ENCODE results near the gene SNTG2.
"Not testable (repeated sequence)": the region's sequence is repeated elsewhere in the genome, so short reads cannot be mapped to it uniquely, and the experiment has no call there.

SNTG2 gene

GRCh38 chr2:950080-950966 lies at the start of gene SNTG2:
TSS of gene SNTG2 (plus strand) at chr2:950849. CDS start at chr2:950997, 148 bp downstream.
- DNase-seq, result peak; percentile 36

- no peak for DNase-seq
Observed at GRCh38 chr2:902584-902983, 48.1 kb upstream of the SNTG2 start.

- no peak for DNase-seq
Observed at GRCh38 chr2:903223-903900, 47.3 kb upstream of the SNTG2 start.

- no peak for DNase-seq
Observed at GRCh38 chr2:904246-905024, 46.2 kb upstream of the SNTG2 start.

- no peak for DNase-seq
Observed at GRCh38 chr2:905091-905832, 45.4 kb upstream of the SNTG2 start.

- no peak for DNase-seq
Observed at GRCh38 chr2:905833-906140, 44.9 kb upstream of the SNTG2 start.

- DNase-seq, result no peak
Observed at GRCh38 chr2:907706-908105, 42.9 kb upstream of the SNTG2 start.

- DNase-seq, result no peak
Observed at GRCh38 chr2:908568-908967, 42.1 kb upstream of the SNTG2 start.

GRCh38 chr2:909764-910379 lies 40.8 kb upstream of the SNTG2 start:
- not testable (repeated sequence) for DNase-seq

- DNase-seq, result no peak
Observed at GRCh38 chr2:910698-911097, 40.0 kb upstream of the SNTG2 start.

GRCh38 chr2:915979-916378 lies 34.7 kb upstream of the SNTG2 start:
- DNase-seq, result no peak

GRCh38 chr2:916935-917334 lies 33.7 kb upstream of the SNTG2 start:
- no peak for DNase-seq

- no peak for DNase-seq
Observed at GRCh38 chr2:919672-920071, 31.0 kb upstream of the SNTG2 start.

- DNase-seq, result no peak
Observed at GRCh38 chr2:920573-920972, 30.1 kb upstream of the SNTG2 start.

- no peak for DNase-seq
Observed at GRCh38 chr2:920999-921398, 29.6 kb upstream of the SNTG2 start.

- no peak for DNase-seq
Observed at GRCh38 chr2:922185-922584, 28.5 kb upstream of the SNTG2 start.

GRCh38 chr2:923832-924601 lies 26.6 kb upstream of the SNTG2 start:
- no peak for DNase-seq

- DNase-seq, result no peak
Observed at GRCh38 chr2:924701-925100, 25.9 kb upstream of the SNTG2 start.

- no peak for DNase-seq
Observed at GRCh38 chr2:925309-925708, 25.3 kb upstream of the SNTG2 start.

GRCh38 chr2:925711-926110 lies 24.9 kb upstream of the SNTG2 start:
- DNase-seq, result no peak

- DNase-seq, result no peak
Observed at GRCh38 chr2:926259-926793, 24.3 kb upstream of the SNTG2 start.
